ENCODE results near the gene RTL5. TPM values are rescaled to one million over a fixed set of nuclear protein-coding genes. Genes with fewer than 3 reads are reported as not detected.

RTL5 gene
- total RNA-seq, 2 experiments from 2014 or later: 0.18 to 0.31 TPM

GRCh38 chrX:72107320-72107719 lies 24.4 kb downstream of the RTL5 start:
- ChIA-PET CTCF (no interaction called here), POLR2A (no interaction called here)
- peaks cover 28% of the 10 kb centered on the region for H3K4me1 Mint-ChIP-seq (ENCODE audit: low read depth)
- DNase-seq (peak; percentile 18), ATAC-seq (peak; percentile 23)
- TF ChIP-seq, protein P1, sequence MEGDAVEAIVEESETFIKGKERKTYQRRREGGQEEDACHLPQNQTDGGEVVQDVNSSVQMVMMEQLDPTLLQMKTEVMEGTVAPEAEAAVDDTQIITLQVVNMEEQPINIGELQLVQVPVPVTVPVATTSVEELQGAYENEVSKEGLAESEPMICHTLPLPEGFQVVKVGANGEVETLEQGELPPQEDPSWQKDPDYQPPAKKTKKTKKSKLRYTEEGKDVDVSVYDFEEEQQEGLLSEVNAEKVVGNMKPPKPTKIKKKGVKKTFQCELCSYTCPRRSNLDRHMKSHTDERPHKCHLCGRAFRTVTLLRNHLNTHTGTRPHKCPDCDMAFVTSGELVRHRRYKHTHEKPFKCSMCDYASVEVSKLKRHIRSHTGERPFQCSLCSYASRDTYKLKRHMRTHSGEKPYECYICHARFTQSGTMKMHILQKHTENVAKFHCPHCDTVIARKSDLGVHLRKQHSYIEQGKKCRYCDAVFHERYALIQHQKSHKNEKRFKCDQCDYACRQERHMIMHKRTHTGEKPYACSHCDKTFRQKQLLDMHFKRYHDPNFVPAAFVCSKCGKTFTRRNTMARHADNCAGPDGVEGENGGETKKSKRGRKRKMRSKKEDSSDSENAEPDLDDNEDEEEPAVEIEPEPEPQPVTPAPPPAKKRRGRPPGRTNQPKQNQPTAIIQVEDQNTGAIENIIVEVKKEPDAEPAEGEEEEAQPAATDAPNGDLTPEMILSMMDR (IDR thresholded peaks at IDR 0.05): no peak
- no peaks in the 10 kb centered on the region for H3K9me3 Mint-ChIP-seq
- no peaks in the 10 kb centered on the region for H3K36me3 Mint-ChIP-seq (ENCODE audit: low read depth)
- H3K4me3 Mint-ChIP-seq: no peak overlapping the region
- peaks cover 24% of the 10 kb centered on the region for H3K27me3 Mint-ChIP-seq
- H3K27ac Mint-ChIP-seq: no peak overlapping the region
- intact Hi-C loops (cut with micrococcal nuclease): loop anchor here (10.0 kb wide), 1 partner anchor 57 kb away; no protein-coding TSS in a partner anchor

- DNase-seq (peak; percentile 68), ATAC-seq (peak; percentile 69)
- Mint-ChIP-seq H3K4me3 (no peak overlapping the region), H3K27me3 (peaks cover 28% of the 10 kb centered on the region), H3K9me3 (no peaks in the 10 kb centered on the region), H3K27ac (no peak overlapping the region), H3K4me1 (ENCODE audit: low read depth) (peaks cover 46% of the 10 kb centered on the region), H3K36me3 (ENCODE audit: low read depth) (no peaks in the 10 kb centered on the region)
- ChIA-PET POLR2A (interaction anchor here (0.7 kb wide), 1 partner anchor 11 kb away, joined by 3 read pairs; no protein-coding TSS in a partner anchor), CTCF (interaction anchor here (0.7 to 1.7 kb wide), 5 partner anchors 11 to 84 kb away, joined by 3 to 6 read pairs (median 3); no protein-coding TSS in a partner anchor)
- TF ChIP-seq, protein P1 (IDR thresholded peaks at IDR 0.05): no peak
- intact Hi-C loops (cut with micrococcal nuclease): loop anchor here (10.0 kb wide), 1 partner anchor 59 kb away; no protein-coding TSS in a partner anchor
These were observed 26.3 kb downstream of the RTL5 start for GRCh38 chrX:72105436-72105835.

DNA sequence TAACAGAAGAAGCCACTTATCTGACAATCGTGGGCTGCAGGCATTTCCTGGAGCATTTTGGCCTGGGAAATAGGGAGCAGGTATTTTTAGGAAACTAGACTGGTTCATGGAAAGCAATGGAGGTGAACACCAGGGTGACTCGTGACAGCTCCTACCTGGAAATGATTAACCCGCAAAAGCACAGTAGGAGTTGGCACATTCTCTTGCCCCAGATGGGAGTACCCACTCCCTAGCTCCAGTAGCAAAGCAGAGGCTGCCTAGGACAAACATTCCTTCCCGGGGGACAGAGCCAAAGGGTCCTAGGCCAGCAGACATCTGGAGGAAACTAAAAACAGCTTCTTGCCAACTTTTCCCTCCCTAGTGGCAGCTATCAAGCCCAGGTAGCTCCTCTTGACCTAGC lies 29.0 kb downstream of the RTL5 start:
- TF ChIP-seq, protein P1 (IDR thresholded peaks at IDR 0.05): no peak
- H3K27ac Mint-ChIP-seq: no peak overlapping the region
- ATAC-seq (no peak), DNase-seq (no peak)
- peaks cover 36% of the 10 kb centered on the region for H3K27me3 Mint-ChIP-seq
- H3K9me3 Mint-ChIP-seq: no peaks in the 10 kb centered on the region
- intact Hi-C loops (cut with micrococcal nuclease): loop anchor here (10.0 kb wide), 1 partner anchor 62 kb away; no protein-coding TSS in a partner anchor
- ChIA-PET CTCF (no interaction called here), POLR2A (no interaction called here)
- H3K4me1 Mint-ChIP-seq (ENCODE audit: low read depth): peaks cover 54% of the 10 kb centered on the region
- H3K36me3 Mint-ChIP-seq (ENCODE audit: low read depth): no peaks in the 10 kb centered on the region
- no peak overlapping the region for H3K4me3 Mint-ChIP-seq

- Mint-ChIP-seq H3K36me3 (ENCODE audit: low read depth) (no peaks in the 10 kb centered on the region), H3K27ac (no peak overlapping the region), H3K9me3 (no peaks in the 10 kb centered on the region), H3K4me3 (no peak overlapping the region), H3K27me3 (peaks cover 34% of the 10 kb centered on the region), H3K4me1 (ENCODE audit: low read depth) (peaks cover 48% of the 10 kb centered on the region)
- TF ChIP-seq, protein P1 (IDR thresholded peaks at IDR 0.05): no peak
- ATAC-seq (no peak), DNase-seq (no peak)
- POLR2A ChIA-PET: interaction anchor here (1.1 kb wide), 1 partner anchor 81 kb away, joined by 4 read pairs; no protein-coding TSS in a partner anchor
- intact Hi-C loops (cut with micrococcal nuclease): loop anchor here (10.0 kb wide), 1 partner anchor 63 kb away; no protein-coding TSS in a partner anchor
- CTCF ChIA-PET: no interaction called here
These were observed 29.6 kb downstream of the RTL5 start for GRCh38 chrX:72102126-72102525.

- CTCF ChIA-PET: interaction anchor here (1.4 kb wide), 1 partner anchor 19 kb away, joined by 4 read pairs; no protein-coding TSS in a partner anchor
- Mint-ChIP-seq H3K9me3 (no peaks in the 10 kb centered on the region), H3K27ac (no peak overlapping the region), H3K36me3 (ENCODE audit: low read depth) (no peaks in the 10 kb centered on the region), H3K4me3 (no peak overlapping the region), H3K27me3 (peaks cover 33% of the 10 kb centered on the region), H3K4me1 (ENCODE audit: low read depth) (peaks cover 48% of the 10 kb centered on the region)
- intact Hi-C loops (cut with micrococcal nuclease): loop anchor here (10.0 kb wide), 1 partner anchor 63 kb away; no protein-coding TSS in a partner anchor
- DNase-seq: no peak
- TF ChIP-seq, protein P1 (IDR thresholded peaks at IDR 0.05): no peak
- ATAC-seq: no peak
- POLR2A ChIA-PET: interaction anchor here (1.1 kb wide), 1 partner anchor 81 kb away, joined by 4 read pairs; no protein-coding TSS in a partner anchor
These were observed 30.1 kb downstream of the RTL5 start for GRCh38 chrX:72101597-72102037.
